CD4-positive, alpha-beta T cell treated with Interleukin-2 at 100 ng/mL for 4 hours (primary cell): ENCODE measurements around the gene PIAS2.
"Not testable (repeated sequence)": the region's sequence is repeated elsewhere in the genome, so short reads cannot be mapped to it uniquely, and the experiment has no call there.

ENCODE experiments used
- DNase-seq: peaks from one replicate; pipeline ENCODE4 v3.0.0-alpha.2; 2020; ENCODE audit warnings: low spot score

PIAS2 gene

DNA sequence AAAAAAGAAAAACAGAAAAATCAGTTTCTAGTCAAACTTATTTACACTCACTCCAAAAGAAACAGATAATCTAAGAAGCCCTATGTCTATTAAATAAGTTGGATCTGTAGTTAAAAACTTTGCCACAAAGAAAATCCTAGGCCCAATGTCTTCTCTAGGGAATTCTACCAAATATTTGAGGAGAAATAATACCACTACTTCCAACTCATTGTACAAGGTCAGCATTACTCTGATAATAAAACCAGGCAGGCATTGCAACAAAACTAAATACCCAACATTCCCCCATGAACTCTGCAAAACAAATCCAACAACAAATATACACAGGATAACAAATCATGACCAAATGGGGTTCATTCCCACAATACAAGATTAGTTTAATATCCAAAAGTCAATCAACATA lies 86.7 kb downstream of the PIAS2 start:
- no peak for DNase-seq

GRCh38 chr18:46829947-46830346 lies 87.4 kb downstream of the PIAS2 start:
- no peak for DNase-seq

DNA sequence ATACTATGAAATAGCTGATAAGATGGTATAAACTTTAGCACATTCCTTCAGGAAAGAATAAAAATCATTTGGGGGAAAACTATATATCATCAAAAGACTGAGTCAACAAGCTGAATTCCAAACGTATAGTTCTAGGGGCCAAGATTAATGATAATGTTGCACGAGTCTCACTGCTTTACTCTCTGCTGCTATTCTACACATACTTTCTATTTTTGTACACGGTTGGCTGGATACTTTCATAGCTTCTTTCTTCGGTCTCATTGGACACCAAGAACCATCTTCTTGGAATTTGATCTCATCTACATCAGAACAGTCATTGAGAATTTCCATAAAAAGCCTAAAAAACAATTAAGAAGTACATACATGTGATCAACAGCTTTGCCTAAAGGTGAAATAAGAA lies 87.8 kb downstream of the PIAS2 start:
- no peak for DNase-seq

- DNase-seq = no peak
Measured at GRCh38 chr18:46821856-46822711, 95.2 kb downstream of the PIAS2 start.

- DNase-seq = no peak
Measured at GRCh38 chr18:46820863-46821262, 96.4 kb downstream of the PIAS2 start.

- DNase-seq = no peak
Measured at GRCh38 chr18:46815661-46816060, 101.6 kb downstream of the PIAS2 start.

- DNase-seq = no peak
Measured at GRCh38 chr18:46814399-46814798, 102.9 kb downstream of the PIAS2 start.

DNA sequence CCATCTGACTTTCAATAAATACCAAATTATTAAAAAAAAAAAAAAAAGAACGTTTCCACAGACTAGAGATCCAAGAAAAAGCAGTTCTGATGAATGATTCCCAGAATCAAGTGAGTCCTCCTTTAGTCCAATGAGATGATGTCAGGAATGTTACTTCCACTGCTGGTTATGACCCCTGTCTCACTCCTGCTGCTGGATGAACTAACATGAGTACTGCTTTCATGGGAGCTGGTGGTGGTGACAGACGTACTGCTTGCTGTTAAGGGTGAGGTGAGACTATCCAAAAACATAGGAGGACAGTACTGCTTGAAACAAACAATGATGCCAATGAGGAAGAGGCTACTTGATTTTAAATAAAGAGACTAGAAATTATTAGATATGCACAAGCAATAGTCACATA lies 105.0 kb downstream of the PIAS2 start:
- DNase-seq = no peak

- no peak for DNase-seq
Measured at GRCh38 chr18:46810481-46811000, 106.8 kb downstream of the PIAS2 start.

GRCh38 chr18:46809145-46809544 lies 108.2 kb downstream of the PIAS2 start:
- DNase-seq = no peak

- DNase-seq = not testable (repeated sequence)
Measured at GRCh38 chr18:46795945-46796344, 121.4 kb downstream of the PIAS2 start.

GRCh38 chr18:46794607-46795006 lies 122.7 kb downstream of the PIAS2 start:
- DNase-seq = no peak

GRCh38 chr18:46793565-46793964 lies 123.7 kb downstream of the PIAS2 start:
- no peak for DNase-seq

DNA sequence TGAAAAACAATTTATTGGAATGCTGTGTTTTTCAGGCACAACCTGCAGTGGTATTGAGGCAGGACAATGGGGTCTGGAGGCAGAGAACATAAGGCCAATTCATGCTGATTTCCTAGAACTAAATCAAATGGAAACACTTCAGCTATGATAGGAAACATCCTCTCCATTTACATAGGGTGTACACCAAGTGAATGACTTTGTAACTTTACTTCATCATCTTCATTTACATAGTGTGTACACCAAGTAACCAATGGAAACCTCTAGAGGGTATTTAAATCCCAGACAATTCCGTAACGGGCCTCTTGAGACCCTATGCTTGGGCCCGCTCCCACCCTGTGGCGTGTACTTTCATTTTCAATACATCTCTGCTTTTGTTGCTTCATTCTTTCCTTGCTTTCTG lies 128.2 kb downstream of the PIAS2 start:
- no peak for DNase-seq

- DNase-seq = no peak
Measured at GRCh38 chr18:46787674-46788073, 129.6 kb downstream of the PIAS2 start.

GRCh38 chr18:46772357-46772756 lies 144.9 kb downstream of the PIAS2 start:
- no peak for DNase-seq

GRCh38 chr18:46771141-46771540 lies 146.2 kb downstream of the PIAS2 start:
- no peak for DNase-seq

DNA sequence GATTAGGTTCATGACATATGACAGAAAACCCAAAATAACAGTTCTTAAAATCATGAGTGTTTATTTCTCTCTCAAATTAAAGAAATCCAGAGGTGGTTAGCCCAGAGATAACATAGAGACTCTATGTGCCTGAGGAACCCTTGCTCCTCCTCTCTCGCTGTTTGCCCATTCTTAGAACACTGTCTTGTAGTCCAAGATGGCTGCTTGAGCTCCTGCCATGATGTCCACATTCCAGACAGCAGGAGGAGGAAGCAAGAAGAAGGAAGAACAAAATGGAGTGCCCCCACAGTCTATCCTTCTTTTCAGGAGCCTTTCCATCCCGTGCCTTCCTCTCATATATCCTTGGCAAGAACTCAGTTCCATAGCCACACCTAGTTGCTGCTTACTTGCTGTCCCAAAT lies 146.6 kb downstream of the PIAS2 start:
- DNase-seq = no peak

DNA sequence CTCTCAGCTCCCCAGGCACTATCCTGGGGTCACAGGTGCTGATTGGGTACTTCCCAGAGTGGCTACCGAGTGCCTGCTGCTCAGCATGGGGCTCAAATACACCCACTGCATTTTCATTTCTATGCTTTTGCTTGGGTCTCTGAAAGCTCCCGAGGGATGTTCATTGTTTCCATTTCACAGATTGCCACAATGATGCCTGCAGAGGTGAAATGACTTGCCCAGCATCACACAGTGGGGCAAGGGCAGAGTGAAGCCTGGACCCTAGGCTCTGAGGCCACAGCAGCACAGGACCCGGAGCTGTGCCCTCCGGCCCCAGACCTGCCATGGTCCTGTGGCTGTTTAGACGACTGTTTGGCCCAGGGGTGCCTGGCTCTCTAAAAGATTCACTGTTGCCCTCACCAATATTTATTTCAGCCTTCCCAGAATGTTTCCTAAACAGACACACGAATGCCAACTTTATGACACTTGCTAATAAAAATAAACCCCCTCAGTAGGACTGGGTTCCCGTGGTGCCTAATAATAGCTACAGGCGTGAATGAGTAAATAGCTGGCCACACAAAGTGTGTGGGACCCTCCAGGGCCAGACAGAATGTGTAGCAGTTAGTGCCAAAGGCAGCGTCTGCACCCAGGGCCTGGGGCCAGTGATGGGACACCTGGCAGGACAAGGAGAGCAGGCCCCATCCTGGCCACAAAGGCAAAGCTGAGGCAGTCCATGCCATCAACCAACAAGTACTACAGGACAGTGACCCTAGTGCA lies 149.0 kb downstream of the PIAS2 start:
- no peak for DNase-seq

GRCh38 chr18:46767217-46767616 lies 150.1 kb downstream of the PIAS2 start:
- DNase-seq = no peak

DNA sequence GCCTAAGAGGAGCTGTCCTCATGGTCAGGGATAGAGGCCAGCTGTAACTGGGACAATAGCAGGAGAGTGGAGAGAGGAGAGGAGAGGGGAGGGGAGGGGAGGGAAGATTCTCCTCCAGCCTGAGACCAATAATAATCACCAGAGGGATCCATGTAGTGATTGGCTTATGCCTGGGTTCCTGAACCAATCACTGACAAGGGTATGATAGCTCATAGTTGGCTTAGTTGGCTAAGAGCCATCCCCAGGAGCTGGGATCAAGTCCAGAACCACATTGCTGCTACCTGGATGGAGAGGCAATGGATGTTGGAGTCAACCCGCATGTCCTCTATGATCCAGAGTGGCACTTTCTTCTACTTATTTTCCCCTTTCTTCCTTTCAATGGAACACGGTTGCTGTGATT lies 152.7 kb downstream of the PIAS2 start:
- no peak for DNase-seq

DNA sequence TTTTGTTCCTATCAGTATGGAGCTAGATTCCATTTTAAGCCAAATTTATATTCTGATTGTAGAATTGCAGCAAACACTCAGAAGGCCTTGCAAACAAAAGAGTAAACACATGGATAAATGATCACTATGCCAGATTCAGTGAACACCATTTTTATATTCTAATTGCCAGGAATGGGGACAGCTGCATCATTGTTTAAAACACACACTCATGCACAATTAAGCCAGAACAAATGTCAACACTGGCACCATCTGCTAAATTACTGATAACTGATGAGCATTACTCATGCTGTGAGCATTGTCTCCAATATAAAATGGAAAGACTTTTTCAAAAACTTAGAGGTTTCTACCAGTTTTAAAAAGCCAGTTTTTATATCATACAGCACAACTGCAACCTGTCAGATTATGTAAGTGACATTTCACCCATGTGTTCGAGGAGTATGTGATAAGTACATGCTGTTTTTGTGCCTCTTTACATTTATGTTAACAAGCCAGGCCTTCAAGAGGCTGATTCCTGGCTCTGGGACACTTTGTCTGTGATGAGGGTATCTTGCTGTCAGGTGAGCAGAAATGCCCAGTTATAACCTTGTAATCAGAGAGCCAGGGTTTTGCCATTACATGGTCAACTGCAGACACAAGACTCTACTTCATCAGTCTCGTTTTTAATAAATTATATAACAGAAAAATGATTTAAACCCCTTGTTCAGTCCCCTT lies 156.1 kb downstream of the PIAS2 start:
- no peak for DNase-seq

DNA sequence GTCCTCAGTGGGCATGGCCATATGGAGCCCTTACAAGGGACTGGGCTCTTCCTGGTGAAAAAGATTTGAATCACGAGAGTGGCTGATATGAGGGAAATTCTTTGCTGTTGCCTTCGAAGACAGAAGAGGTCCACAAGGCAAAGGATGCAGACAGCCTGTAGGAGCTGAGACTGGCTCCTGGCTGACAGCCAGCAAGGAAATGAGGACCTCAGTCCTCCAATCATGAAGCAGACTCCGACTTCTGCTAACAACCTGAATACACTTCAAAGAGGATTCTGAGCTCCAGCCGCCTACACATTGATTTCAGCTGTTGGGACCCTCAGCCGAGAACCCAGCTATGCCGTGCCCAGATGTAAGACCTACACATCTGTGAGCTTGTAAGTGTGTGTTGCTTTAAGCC lies 157.4 kb downstream of the PIAS2 start:
- DNase-seq = no peak
